Astrocyte of the spinal cord (primary cell): Measurements from ENCODE around the gene HOXA7.
A peak's percentile ranks its signal among the peaks of the same experiment; 100 is the strongest.

ENCODE experiments used
- DNase-seq: peaks from one replicate; pipeline ENCODE4 v3.0.0; 2011; ENCODE audit warnings: low read depth, low spot score
- H3K4me3 ChIP-seq: 2 replicates; pipeline ENCODE4 v1.5.1; 2011; ENCODE audit warnings: low read depth, mild to moderate bottlenecking, low read length, moderate library complexity
- in situ Hi-C: cut with HindIII; loops from 2 replicates; pipeline ENCODE4 v1.10.0; 2017; ENCODE audit warnings: low sequenced_read_pairs
- TF ChIP-seq, protein P1 (sequence below): IDR thresholded peaks from 2 replicates; pipeline ENCODE4 v1.5.1; 2012; ENCODE audit warnings: low read depth, mild to moderate bottlenecking, low read length, inconsistent platforms

Gene HOXA7

DNA sequence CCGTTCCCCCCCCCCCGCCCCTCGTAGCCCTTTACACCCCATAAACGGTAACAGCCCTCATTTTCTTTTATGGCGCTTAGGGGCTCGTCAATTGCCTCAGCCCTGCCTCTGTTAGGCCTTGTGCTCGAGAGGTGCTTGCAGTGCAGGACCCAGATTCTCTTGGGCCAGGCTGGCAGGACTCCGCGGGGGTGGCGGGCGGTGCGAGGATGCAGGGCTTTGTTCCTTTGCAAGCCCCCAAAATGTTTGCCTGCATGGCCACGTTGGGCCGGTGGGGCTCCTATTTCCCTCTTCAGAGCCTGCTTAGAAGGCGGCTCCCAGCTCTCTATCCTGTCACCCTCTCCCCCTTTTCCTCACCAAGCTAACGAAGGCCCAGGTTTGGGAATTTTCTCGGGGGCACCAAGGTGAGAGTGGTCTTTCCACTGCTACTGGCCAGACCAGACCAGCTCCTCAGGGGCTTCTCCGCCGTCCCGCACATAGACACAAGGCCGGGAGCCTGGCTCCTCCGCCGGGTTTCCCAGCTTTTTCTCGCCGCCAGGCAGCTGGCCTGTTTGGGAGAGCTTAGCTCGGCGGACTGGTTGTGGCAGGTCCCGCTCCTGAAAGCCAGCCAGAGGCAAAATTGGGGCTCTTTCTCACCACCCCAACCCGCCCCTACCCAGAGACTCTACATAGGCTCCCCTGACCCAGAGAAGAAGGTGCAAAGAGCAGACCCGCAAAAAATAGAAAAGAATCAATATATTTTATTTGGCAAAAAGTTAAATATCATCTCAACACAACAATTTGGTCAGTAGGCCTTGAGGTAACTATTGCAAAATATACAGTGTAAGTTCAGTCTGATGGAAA is 5.5 kb upstream of the HOXA7 start:
- peak overlapping the region; percentile 47 for H3K4me3 ChIP-seq
- in situ Hi-C loops, result loop anchor here (25.0 kb wide), 1 partner anchor 775 kb away; no protein-coding TSS in a partner anchor
- TF ChIP-seq, protein P1, sequence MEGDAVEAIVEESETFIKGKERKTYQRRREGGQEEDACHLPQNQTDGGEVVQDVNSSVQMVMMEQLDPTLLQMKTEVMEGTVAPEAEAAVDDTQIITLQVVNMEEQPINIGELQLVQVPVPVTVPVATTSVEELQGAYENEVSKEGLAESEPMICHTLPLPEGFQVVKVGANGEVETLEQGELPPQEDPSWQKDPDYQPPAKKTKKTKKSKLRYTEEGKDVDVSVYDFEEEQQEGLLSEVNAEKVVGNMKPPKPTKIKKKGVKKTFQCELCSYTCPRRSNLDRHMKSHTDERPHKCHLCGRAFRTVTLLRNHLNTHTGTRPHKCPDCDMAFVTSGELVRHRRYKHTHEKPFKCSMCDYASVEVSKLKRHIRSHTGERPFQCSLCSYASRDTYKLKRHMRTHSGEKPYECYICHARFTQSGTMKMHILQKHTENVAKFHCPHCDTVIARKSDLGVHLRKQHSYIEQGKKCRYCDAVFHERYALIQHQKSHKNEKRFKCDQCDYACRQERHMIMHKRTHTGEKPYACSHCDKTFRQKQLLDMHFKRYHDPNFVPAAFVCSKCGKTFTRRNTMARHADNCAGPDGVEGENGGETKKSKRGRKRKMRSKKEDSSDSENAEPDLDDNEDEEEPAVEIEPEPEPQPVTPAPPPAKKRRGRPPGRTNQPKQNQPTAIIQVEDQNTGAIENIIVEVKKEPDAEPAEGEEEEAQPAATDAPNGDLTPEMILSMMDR, result no peak
- no peak for DNase-seq

GRCh38 chr7:27161214-27161720 is 4.8 kb upstream of the HOXA7 start:
- TF ChIP-seq, protein P1, result no peak
- H3K4me3 ChIP-seq, result peak overlapping the region; percentile 48
- in situ Hi-C loops, result loop anchor here (25.0 kb wide), 1 partner anchor 774 kb away; no protein-coding TSS in a partner anchor
- no peak for DNase-seq

- peak overlapping the region; percentile 48 for H3K4me3 ChIP-seq
- TF ChIP-seq, protein P1, result peak; percentile 94
- in situ Hi-C loops, result loop anchor here (25.0 kb wide), 1 partner anchor 773 kb away; no protein-coding TSS in a partner anchor
- DNase-seq, result peak; percentile 86
These were observed 4.2 kb upstream of the HOXA7 start for GRCh38 chr7:27160546-27161213.

- in situ Hi-C loops, result loop anchor here (25.0 kb wide), 1 partner anchor 773 kb away; no protein-coding TSS in a partner anchor
- no peak for DNase-seq
- H3K4me3 ChIP-seq, result peak overlapping the region; percentile 48
- TF ChIP-seq, protein P1, result no peak
These were observed 3.7 kb upstream of the HOXA7 start for GRCh38 chr7:27160145-27160545.

DNA sequence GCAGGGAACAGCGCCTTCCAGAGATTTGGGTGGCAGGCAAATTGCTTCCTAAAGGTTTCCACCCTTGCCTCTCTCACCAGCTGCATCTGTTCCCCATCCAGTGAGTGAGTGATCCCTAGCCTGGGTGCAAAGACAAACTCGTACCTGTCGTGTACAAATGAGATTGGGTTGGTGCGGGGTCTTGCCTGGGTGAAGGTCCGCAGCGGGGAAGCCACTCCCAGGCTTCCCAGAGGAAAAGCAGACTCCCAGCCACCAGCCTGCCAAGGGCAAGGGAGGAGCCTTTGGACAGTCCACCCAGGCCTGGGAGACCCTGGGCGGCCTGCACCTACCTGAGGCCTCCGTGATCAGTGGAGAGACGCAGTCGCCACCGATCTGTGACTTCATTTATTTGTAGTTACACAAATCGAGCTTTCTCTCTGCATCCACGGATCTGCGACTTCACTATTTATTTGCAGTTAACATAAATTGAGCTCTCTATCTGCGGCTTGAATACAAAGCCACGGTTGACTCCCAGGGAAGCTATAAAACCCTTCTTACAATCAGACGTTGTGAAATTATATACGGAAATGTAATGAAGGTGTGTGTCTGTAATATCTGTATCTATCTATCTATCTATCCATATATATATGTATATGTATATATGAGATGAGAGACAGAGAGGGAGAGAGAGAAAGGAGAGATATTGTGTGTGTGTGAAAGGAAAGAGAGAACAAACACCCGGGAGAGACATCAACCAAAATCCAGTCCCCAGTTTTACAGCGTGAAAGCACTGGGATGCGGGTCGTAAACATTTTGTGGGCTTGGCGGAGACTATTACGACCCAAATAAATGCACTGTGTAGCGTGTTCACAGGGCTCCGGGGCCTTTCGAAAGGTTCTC is 3.0 kb upstream of the HOXA7 start:
- TF ChIP-seq, protein P1, result no peak
- DNase-seq, result peak; percentile 40
- in situ Hi-C loops, result loop anchor here (25.0 kb wide), 1 partner anchor 772 kb away; no protein-coding TSS in a partner anchor
- H3K4me3 ChIP-seq, result no peak overlapping the region
